ENCODE results near the gene CHST11.

DNA sequence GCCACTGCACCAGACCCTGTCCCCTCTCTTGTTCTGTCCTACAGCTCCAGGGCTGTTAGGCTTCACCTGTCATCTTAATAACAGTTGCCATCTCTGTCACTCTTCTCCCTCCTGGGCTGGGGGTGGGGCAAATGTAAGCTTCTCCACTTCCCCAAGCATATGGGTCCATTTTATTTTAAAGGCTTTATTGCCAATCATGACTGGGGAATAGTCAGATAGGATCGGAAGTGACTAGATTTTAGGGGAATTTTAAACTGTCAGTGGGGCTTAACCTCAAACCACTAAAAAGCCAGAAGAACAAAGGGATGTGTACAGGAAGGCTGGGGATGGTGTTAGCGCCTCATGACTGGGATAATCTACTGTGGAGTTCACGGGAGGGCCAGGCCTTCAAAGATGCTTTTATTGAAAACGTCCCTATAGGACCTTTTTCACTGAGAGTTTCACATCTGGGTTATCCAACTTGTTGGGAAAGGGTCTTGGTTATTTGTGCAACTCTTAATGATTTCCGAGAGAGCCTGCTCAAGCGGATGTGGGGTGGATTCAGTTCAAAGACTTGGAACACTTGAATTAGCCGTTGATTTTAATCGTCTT, 41.6 kb downstream of the CHST11 start:
- TF ChIP-seq, protein P1, sequence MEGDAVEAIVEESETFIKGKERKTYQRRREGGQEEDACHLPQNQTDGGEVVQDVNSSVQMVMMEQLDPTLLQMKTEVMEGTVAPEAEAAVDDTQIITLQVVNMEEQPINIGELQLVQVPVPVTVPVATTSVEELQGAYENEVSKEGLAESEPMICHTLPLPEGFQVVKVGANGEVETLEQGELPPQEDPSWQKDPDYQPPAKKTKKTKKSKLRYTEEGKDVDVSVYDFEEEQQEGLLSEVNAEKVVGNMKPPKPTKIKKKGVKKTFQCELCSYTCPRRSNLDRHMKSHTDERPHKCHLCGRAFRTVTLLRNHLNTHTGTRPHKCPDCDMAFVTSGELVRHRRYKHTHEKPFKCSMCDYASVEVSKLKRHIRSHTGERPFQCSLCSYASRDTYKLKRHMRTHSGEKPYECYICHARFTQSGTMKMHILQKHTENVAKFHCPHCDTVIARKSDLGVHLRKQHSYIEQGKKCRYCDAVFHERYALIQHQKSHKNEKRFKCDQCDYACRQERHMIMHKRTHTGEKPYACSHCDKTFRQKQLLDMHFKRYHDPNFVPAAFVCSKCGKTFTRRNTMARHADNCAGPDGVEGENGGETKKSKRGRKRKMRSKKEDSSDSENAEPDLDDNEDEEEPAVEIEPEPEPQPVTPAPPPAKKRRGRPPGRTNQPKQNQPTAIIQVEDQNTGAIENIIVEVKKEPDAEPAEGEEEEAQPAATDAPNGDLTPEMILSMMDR (IDR thresholded peaks at IDR 0.05) = no peak
- TF ChIP-seq EZH2phosphoT487 (IDR thresholded peaks at IDR 0.05) (no peak), EZH2 (IDR thresholded peaks at IDR 0.05) (no peak)

Data from neural progenitor cell (in vitro differentiated cells).